ENCODE data around the gene CLINT1. TPM values are rescaled to one million over a fixed set of nuclear protein-coding genes. Genes with fewer than 3 reads are reported as not detected.

The CLINT1 gene
- total RNA-seq, 1 donor from 2014 or later: 126 TPM

- no peaks in the 10 kb centered on the region for H3K36me3 ChIP-seq
- TF ChIP-seq CTCF (IDR thresholded peaks at IDR 0.05) (no peak), POLR2AphosphoS5 (IDR thresholded peaks at IDR 0.05; ENCODE audit: insufficient read depth in 1 of 2, low read depth in 1 of 2) (no peak), POLR2A (IDR thresholded peaks at IDR 0.05) (no peak)
- no peak overlapping the region for H3K27ac ChIP-seq
- no peaks in the 10 kb centered on the region for H3K27me3 ChIP-seq
- H3K4me1 ChIP-seq: no peaks in the 10 kb centered on the region
- DNase-seq (ENCODE audit: extremely low spot score in 2 of 2): no peak
- no peak overlapping the region for H3K4me3 ChIP-seq
- intact Hi-C loops (cut with DNase I): no loop called here
- no peaks in the 10 kb centered on the region for H3K9me3 ChIP-seq
Observed at GRCh38 chr5:157770665-157771064, 88.3 kb downstream of the CLINT1 start.

- Histone ChIP-seq H3K9me3 (no peaks in the 10 kb centered on the region), H3K27me3 (no peaks in the 10 kb centered on the region), H3K4me3 (no peak overlapping the region), H3K4me1 (no peaks in the 10 kb centered on the region), H3K27ac (no peak overlapping the region), H3K36me3 (no peaks in the 10 kb centered on the region)
- TF ChIP-seq POLR2AphosphoS5 (IDR thresholded peaks at IDR 0.05; ENCODE audit: insufficient read depth in 1 of 2, low read depth in 1 of 2) (no peak), POLR2A (IDR thresholded peaks at IDR 0.05) (no peak), CTCF (IDR thresholded peaks at IDR 0.05) (no peak)
- intact Hi-C loops (cut with DNase I): no loop called here
- DNase-seq (ENCODE audit: extremely low spot score in 2 of 2): no peak
Observed at GRCh38 chr5:157767689-157768088, 91.3 kb downstream of the CLINT1 start.

- TF ChIP-seq CTCF (IDR thresholded peaks at IDR 0.05) (no peak), POLR2AphosphoS5 (IDR thresholded peaks at IDR 0.05; ENCODE audit: insufficient read depth in 1 of 2, low read depth in 1 of 2) (no peak), POLR2A (IDR thresholded peaks at IDR 0.05) (no peak)
- Histone ChIP-seq H3K9me3 (no peaks in the 10 kb centered on the region), H3K4me1 (no peaks in the 10 kb centered on the region), H3K27me3 (no peaks in the 10 kb centered on the region), H3K27ac (no peak overlapping the region), H3K4me3 (no peak overlapping the region), H3K36me3 (no peaks in the 10 kb centered on the region)
- no peak for DNase-seq (ENCODE audit: extremely low spot score in 2 of 2)
- intact Hi-C loops (cut with DNase I): no loop called here
Observed at GRCh38 chr5:157766902-157767301, 92.0 kb downstream of the CLINT1 start.

GRCh38 chr5:157766442-157766841, 92.5 kb downstream of the CLINT1 start:
- Histone ChIP-seq H3K4me3 (no peak overlapping the region), H3K9me3 (no peaks in the 10 kb centered on the region), H3K27me3 (no peaks in the 10 kb centered on the region), H3K36me3 (no peaks in the 10 kb centered on the region), H3K4me1 (no peaks in the 10 kb centered on the region), H3K27ac (no peak overlapping the region)
- no peak for DNase-seq (ENCODE audit: extremely low spot score in 2 of 2)
- intact Hi-C loops (cut with DNase I): no loop called here
- TF ChIP-seq POLR2AphosphoS5 (IDR thresholded peaks at IDR 0.05; ENCODE audit: insufficient read depth in 1 of 2, low read depth in 1 of 2) (no peak), POLR2A (IDR thresholded peaks at IDR 0.05) (no peak), CTCF (IDR thresholded peaks at IDR 0.05) (no peak)

- H3K4me3 ChIP-seq: no peak overlapping the region
- H3K4me1 ChIP-seq: no peaks in the 10 kb centered on the region
- no peak for DNase-seq (ENCODE audit: extremely low spot score in 2 of 2)
- intact Hi-C loops (cut with DNase I): no loop called here
- H3K27me3 ChIP-seq: no peaks in the 10 kb centered on the region
- H3K9me3 ChIP-seq: no peaks in the 10 kb centered on the region
- TF ChIP-seq POLR2AphosphoS5 (IDR thresholded peaks at IDR 0.05; ENCODE audit: insufficient read depth in 1 of 2, low read depth in 1 of 2) (no peak), POLR2A (IDR thresholded peaks at IDR 0.05) (no peak), CTCF (IDR thresholded peaks at IDR 0.05) (no peak)
- H3K36me3 ChIP-seq: no peaks in the 10 kb centered on the region
- no peak overlapping the region for H3K27ac ChIP-seq
Observed at GRCh38 chr5:157764531-157764930, 94.4 kb downstream of the CLINT1 start.
